ENCODE measurements around the gene NEURL1.

The NEURL1 gene

DNA sequence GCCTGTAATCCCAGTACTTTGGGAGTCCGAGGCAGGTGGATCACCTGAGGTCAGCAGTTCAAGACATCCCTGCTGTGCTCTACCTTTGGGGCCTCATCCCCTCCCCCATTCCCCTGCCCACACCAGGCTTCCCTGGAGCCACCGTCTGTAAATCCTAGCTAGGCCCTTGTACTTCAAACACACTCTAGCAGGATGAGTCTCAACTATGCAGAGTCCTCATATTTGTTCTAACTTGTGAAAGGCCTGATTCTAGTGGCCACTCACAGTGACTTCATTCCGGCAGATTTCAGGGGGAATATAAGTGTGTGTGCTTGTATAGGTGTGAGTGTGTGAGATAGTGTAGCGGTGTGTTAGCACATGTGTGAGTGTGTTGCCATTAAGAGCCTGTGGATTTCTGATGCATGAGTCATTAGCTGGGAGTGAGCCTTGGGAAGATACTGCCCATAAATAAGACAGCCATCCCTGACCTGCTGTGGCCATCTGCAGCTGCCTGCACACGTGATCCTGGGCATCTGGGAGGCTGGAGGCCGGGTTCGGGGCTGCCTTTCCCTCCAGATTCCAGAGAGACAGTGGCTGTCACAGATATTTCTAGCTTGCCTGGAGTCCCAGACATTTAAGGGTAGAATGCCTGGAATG, 1.7 kb upstream of the NEURL1 start:
- H3K4me3 ChIP-seq (ENCODE audit: low read depth, low read length) = no peak overlapping the region
- no peak for TF ChIP-seq CTCF (IDR thresholded peaks at IDR 0.05; ENCODE audit: low read depth, low read length)
- in situ Hi-C loops (cut with HindIII; ENCODE audit: low sequenced_read_pairs) = no loop called here
- DNase-seq (ENCODE audit: low read depth, low spot score) = peak; percentile 78

DNA sequence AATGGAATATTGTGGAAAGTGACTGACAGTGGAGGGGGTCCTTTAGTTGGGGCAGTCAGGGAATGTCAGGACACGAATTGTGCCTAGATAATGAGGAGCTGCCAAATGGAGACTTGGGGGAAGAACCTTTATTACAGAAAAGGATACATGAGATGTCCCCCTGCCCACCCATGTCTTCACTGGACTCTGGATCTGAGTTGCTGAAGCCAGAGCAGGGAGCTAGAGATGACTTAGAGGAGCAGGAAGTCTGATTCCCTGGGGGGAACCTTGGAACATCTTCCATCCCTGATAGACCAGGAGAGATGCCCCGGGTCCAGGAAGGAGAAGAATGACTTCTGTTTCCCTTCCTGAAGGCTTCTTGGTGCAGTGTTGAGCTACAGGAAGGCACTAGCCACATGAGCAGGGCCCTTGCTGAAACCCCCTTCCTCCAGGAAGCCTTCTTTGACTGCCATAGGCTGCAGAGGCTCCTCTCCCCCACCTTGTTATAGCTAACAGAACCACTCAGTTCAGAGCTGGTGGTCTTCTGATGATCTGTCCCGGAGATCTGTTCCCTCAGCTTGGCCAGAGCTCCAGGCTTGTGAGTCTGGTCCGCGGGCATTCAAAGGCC, 747 bp upstream of the NEURL1 start:
- H3K4me3 ChIP-seq (ENCODE audit: low read depth, low read length) = no peak overlapping the region
- DNase-seq (ENCODE audit: low read depth, low spot score) = no peak
- no peak for TF ChIP-seq CTCF (IDR thresholded peaks at IDR 0.05; ENCODE audit: low read depth, low read length)
- in situ Hi-C loops (cut with HindIII; ENCODE audit: low sequenced_read_pairs) = no loop called here

DNA sequence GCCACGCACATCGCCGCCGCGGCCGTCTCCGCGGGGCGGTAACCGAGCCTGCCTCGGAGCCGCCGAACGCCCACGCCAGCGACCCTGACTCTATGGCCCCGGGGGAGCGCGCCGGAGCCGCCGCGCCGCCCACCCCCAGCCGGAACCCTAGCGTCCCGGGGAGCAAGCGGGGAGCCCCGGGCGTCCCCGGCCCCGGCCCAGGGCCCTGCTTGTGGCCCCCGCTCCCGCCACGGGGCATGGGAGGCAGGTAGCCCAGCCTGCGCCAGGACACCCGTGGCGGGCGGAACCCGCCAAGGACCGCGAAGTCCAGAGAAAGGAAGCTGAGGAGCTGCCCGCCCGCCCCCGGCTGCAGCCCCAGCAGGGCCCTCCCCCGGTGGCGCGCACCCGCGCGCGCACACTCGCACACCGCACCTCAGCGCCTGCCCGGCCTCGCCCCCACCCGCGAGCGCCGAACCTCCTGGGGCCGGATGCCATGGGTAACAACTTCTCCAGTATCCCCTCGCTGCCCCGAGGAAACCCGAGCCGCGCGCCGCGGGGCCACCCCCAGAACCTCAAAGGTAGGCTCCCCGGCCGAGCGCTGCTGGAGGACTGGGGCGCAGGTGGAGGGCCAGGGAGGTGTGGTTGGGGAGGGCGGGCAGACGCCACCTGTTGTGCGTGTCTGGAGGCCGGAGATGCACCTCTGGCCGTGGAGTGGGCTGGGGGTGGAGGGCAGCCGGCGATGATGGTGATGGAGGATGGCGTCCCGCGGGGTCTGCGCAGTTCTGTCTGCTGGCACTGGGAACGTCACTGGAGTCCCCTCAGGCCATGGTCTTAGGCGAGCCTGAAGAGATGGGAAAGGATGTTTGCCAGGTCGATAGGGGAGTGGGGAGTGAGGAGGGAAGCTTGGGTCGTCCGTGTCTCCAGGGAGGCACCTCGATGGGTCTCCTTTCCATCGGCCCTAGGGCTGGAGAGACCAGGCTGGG, 692 bp downstream of the NEURL1 start:
- no peak for TF ChIP-seq CTCF (IDR thresholded peaks at IDR 0.05; ENCODE audit: low read depth, low read length)
- in situ Hi-C loops (cut with HindIII; ENCODE audit: low sequenced_read_pairs) = no loop called here
- DNase-seq (ENCODE audit: low read depth, low spot score) = no peak
- no peak overlapping the region for H3K4me3 ChIP-seq (ENCODE audit: low read depth, low read length)

DNA sequence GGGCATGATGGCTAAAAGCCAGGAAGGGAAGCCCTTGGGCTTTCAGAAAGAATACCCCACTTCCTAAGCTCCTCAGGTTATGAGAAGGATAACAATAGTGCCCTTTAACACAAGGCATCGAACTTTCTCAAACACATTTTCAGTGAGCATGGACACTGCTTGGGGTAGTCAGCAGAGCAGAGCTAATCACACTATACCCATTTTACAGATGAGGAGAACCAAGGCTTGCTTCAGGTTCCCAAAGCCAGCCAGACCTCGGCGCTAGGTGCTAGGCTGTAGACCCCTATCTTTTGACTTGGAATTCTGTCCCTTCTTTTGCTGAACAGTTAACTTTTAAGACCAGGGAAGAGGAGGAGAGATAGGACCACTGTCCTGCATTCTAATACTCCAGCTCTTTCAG, 1.8 kb downstream of the NEURL1 start:
- no peak for DNase-seq (ENCODE audit: low read depth, low spot score)
- TF ChIP-seq CTCF (IDR thresholded peaks at IDR 0.05; ENCODE audit: low read depth, low read length) = no peak
- in situ Hi-C loops (cut with HindIII; ENCODE audit: low sequenced_read_pairs) = no loop called here
- no peak overlapping the region for H3K4me3 ChIP-seq (ENCODE audit: low read depth, low read length)

GRCh38 chr10:103497161-103497915, 3.8 kb downstream of the NEURL1 start:
- no peak for TF ChIP-seq CTCF (IDR thresholded peaks at IDR 0.05; ENCODE audit: low read depth, low read length)
- H3K4me3 ChIP-seq (ENCODE audit: low read depth, low read length) = no peak overlapping the region
- no peak for DNase-seq (ENCODE audit: low read depth, low spot score)
- in situ Hi-C loops (cut with HindIII; ENCODE audit: low sequenced_read_pairs) = no loop called here
